Osteoblast (primary cell): ENCODE measurements around the gene NFIB. TPM values are rescaled to one million over a fixed set of nuclear protein-coding genes. Genes with fewer than 3 reads are reported as not detected.

Experiments
- DNase-seq: peaks from one replicate; pipeline ENCODE4 v3.0.0; 2011; ENCODE audit warnings: low spot score, mixed read lengths; ENCODE audit not compliant: insufficient read length; ENCODE audit errors: missing footprints
- H2AFZ ChIP-seq: 2 replicates; pipeline ENCODE4 v1.6.0; 2011; ENCODE audit warnings: mild to moderate bottlenecking, low read length
- H3K27ac ChIP-seq: 2 replicates; pipeline ENCODE4 v1.5.1; 2011; ENCODE audit warnings: mild to moderate bottlenecking, low read depth, low read length, moderate library complexity
- H3K27me3 ChIP-seq: 2 replicates; pipeline ENCODE4 v1.6.0; 2012; ENCODE audit warnings: mild to moderate bottlenecking, control low read depth, inconsistent platforms, low read length, moderate library complexity; ENCODE audit not compliant: insufficient read depth
- H3K36me3 ChIP-seq: 2 replicates; pipeline ENCODE4 v1.5.1; 2011; ENCODE audit warnings: mild to moderate bottlenecking, low read length, control low read depth, moderate library complexity; ENCODE audit not compliant: insufficient read depth
- H3K4me1 ChIP-seq: 2 replicates; pipeline ENCODE4 v1.5.1; 2011; ENCODE audit warnings: mild to moderate bottlenecking, low read length, control low read depth, moderate library complexity; ENCODE audit not compliant: insufficient read depth
- H3K4me2 ChIP-seq: 2 replicates; pipeline ENCODE4 v1.6.0; 2011; ENCODE audit warnings: mild to moderate bottlenecking, low read length; ENCODE audit not compliant: insufficient read depth
- H3K4me3 ChIP-seq: fragments of 200-600 bp; sonication (generic); 3 replicates; pipeline ENCODE4 v1.5.1; 2012; ENCODE audit warnings: mild to moderate bottlenecking, low read length, inconsistent platforms; ENCODE audit not compliant: insufficient read depth
- H3K79me2 ChIP-seq: 2 replicates; pipeline ENCODE4 v1.6.0; 2012; ENCODE audit warnings: mild to moderate bottlenecking, low read length, control low read depth, inconsistent platforms; ENCODE audit not compliant: insufficient read depth
- H3K9me3 ChIP-seq: 2 replicates; pipeline ENCODE4 v1.5.1; 2011; ENCODE audit warnings: low read depth, low read length, control low read depth
- H4K20me1 ChIP-seq: 2 replicates; pipeline ENCODE4 v1.6.0; 2012; ENCODE audit warnings: mild to moderate bottlenecking, low read length, control low read depth; ENCODE audit not compliant: insufficient read depth
- CTCF ChIP-seq: IDR thresholded peaks from 2 replicates; pipeline ENCODE4 v1.5.1; 2011; ENCODE audit warnings: mild to moderate bottlenecking, low read depth, low read length, moderate library complexity; ENCODE audit errors: extremely low read depth
- total RNA-seq: library from RNA; depleted of rRNA; stranded (reverse); fragments of >200 nt; gene quantifications from 2 replicates; pipeline ENCODE4 v1.2.3, GENCODE V29; 2012

Gene NFIB
- total RNA-seq, 1 donor, result 21.0 TPM

DNA sequence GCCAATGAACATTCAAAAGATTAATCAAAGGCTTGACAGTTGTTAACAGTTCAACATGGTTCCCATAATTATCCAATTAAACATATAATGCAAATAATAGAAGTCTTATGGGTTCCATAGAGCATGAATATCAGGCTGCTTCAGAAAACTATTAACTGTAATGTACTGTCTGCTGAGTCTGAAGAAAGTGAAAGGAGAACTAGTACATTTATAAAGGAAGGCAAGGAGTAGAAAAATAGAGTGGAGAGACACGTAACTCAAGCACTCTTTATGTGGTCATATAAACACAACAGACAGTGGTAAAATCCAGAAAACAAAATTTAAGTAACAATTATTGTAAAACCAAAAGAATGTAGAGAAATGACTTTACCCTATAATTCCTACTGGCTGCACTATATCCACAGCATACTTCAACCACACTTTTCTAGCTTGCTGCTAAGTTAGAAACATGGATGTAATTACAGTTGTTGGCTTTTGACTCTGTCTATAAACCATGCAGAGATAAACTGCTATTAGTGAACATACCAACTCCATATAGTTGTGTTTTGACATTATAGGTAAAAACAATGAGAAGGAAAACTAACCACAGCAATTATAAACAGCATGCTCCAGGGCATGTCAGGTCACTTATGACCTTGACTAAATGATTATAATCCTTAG, 32.7 kb downstream of the NFIB start:
- Histone ChIP-seq H2AFZ (no peak overlapping the region), H3K27ac (peak overlapping the region; percentile 61), H3K9me3 (no peaks in the 10 kb centered on the region), H3K4me1 (peaks cover 68% of the 10 kb centered on the region), H3K36me3 (no peaks in the 10 kb centered on the region), H3K4me2 (peak overlapping the region; percentile 70), H3K27me3 (no peaks in the 10 kb centered on the region), H3K4me3 (peak overlapping the region; percentile 11), H3K79me2 (peaks cover 44% of the 10 kb centered on the region), H4K20me1 (no peaks in the 10 kb centered on the region)
- no peak for DNase-seq
- TF ChIP-seq CTCF, result no peak

DNA sequence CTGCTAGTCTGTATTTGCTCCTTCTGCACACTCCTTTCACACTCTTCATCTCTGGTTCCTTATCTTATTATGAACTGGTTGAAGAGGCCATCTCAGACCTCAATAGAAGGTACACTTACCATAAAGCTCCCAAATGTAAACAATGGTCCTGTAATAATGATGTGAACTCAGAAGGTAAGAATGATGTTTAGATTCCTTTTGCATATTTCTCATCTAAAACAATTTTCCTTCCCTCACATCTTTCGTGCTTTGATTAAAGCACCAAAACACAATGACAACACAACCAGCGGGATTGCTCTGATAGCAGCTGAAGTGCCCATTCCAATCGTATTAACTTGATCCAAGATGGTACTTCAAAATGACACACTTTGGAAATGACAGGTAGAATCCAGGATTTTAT, 34.3 kb downstream of the NFIB start:
- Histone ChIP-seq H3K36me3 (no peaks in the 10 kb centered on the region), H3K4me2 (no peak overlapping the region), H3K27me3 (no peaks in the 10 kb centered on the region), H2AFZ (no peak overlapping the region), H3K4me1 (peaks cover 84% of the 10 kb centered on the region), H3K4me3 (no peak overlapping the region), H3K27ac (peak overlapping the region; percentile 86), H3K79me2 (peaks cover 44% of the 10 kb centered on the region), H3K9me3 (no peaks in the 10 kb centered on the region), H4K20me1 (no peaks in the 10 kb centered on the region)
- no peak for DNase-seq
- TF ChIP-seq CTCF, result no peak

GRCh38 chr9:14278291-14278721, 35.6 kb downstream of the NFIB start:
- peaks cover 43% of the 10 kb centered on the region for H3K79me2 ChIP-seq
- no peaks in the 10 kb centered on the region for H3K27me3 ChIP-seq
- peak overlapping the region; percentile 57 for H3K4me2 ChIP-seq
- H3K27ac ChIP-seq, result peak overlapping the region; percentile 86
- DNase-seq, result no peak
- H3K9me3 ChIP-seq, result no peaks in the 10 kb centered on the region
- no peaks in the 10 kb centered on the region for H3K36me3 ChIP-seq
- H3K4me1 ChIP-seq, result peaks cover 91% of the 10 kb centered on the region
- H2AFZ ChIP-seq, result no peak overlapping the region
- no peaks in the 10 kb centered on the region for H4K20me1 ChIP-seq
- no peak for TF ChIP-seq CTCF
- H3K4me3 ChIP-seq, result no peak overlapping the region

DNA sequence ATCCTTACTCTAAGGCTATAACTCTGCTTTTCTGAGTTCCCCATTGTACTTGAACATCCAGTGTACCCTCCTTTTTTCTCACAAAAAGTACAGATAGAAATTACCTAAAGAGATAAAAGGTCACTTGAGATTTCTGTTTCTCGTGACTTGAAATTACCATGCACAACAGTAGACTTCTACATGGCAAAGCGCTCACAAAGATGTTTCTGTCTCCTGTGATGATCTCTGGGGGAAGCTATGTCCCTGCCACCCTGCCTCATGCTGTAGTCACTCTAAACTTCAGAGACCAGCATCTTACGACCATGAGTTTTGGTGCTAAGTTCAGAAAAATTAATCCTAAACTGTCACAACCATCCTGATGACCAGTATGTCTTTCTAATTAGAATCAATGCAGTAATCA, 36.2 kb downstream of the NFIB start:
- TF ChIP-seq CTCF, result no peak
- Histone ChIP-seq H3K36me3 (no peaks in the 10 kb centered on the region), H3K4me1 (peaks cover 91% of the 10 kb centered on the region), H3K79me2 (peaks cover 45% of the 10 kb centered on the region), H3K27ac (peak overlapping the region; percentile 86), H3K4me3 (no peak overlapping the region), H4K20me1 (no peaks in the 10 kb centered on the region), H3K9me3 (no peaks in the 10 kb centered on the region), H3K4me2 (peak overlapping the region; percentile 57), H2AFZ (no peak overlapping the region), H3K27me3 (no peaks in the 10 kb centered on the region)
- no peak for DNase-seq
